H1 (cell line): Measurements from ENCODE around the gene RBM26. TPM values are rescaled to one million over a fixed set of nuclear protein-coding genes. Genes with fewer than 3 reads are reported as not detected.

Experiments
- CTCF ChIA-PET: fragments of 300-600 bp; sonication (Branson Sonifier 250); formaldehyde crosslinking; loops from one replicate; lab custom pipeline; 2021; ENCODE audit not compliant: partially characterized antibody; lab: Charles Lee
- POLR2A ChIA-PET: fragments of 300-600 bp; sonication (Branson Sonifier 250); formaldehyde crosslinking; loops from one replicate; lab custom pipeline; 2021; ENCODE audit warnings: inconsistent platforms; ENCODE audit not compliant: partially characterized antibody; lab: Charles Lee
- DNase-seq, 2 experiments: peaks; one replicate each; pipeline versions ENCODE4 v3.0.0 to v3.0.0-alpha.2; 2010 to 2022; ENCODE audit warnings: low spot score in 2 of 2, low read depth in 1 of 2, mixed read lengths in 1 of 2
- FAIRE-seq: peaks from 2 replicates; lab custom pipeline; 2011; peaks lifted over from hg19 to GRCh38; lab: Jason Lieb, UNC
- H2AFZ ChIP-seq: 2 replicates; pipeline ENCODE4 v1.8.1; 2012; ENCODE audit warnings: low read length, inconsistent platforms
- H2AK5ac ChIP-seq: 2 replicates; pipeline ENCODE4 v1.6.1; 2013; ENCODE audit warnings: low read depth, low read length
- H2BK120ac ChIP-seq: replicated peaks from 2 replicates; pipeline ENCODE3; 2013; ENCODE audit warnings: low read depth, low read length, inconsistent platforms
- H2BK12ac ChIP-seq: 2 replicates; pipeline ENCODE4 v1.6.1; 2013; ENCODE audit warnings: low read depth, low read length
- H2BK15ac ChIP-seq: 2 replicates; pipeline ENCODE4 v1.6.1; 2013; ENCODE audit warnings: low read length
- H2BK20ac ChIP-seq: 2 replicates; pipeline ENCODE4 v1.6.1; 2013; ENCODE audit warnings: low read length
- H2BK5ac ChIP-seq: 2 replicates; pipeline ENCODE4 v1.6.1; 2013; ENCODE audit warnings: low read depth, low read length
- H3K14ac ChIP-seq: 2 replicates; pipeline ENCODE4 v1.6.1; 2013; ENCODE audit warnings: inconsistent platforms; ENCODE audit not compliant: insufficient read length
- H3K18ac ChIP-seq: 2 replicates; pipeline ENCODE4 v1.6.1; 2013; ENCODE audit warnings: low read length; ENCODE audit errors: extremely low read depth
- H3K23ac ChIP-seq: 2 replicates; pipeline ENCODE4 v1.6.1; 2013; ENCODE audit warnings: inconsistent platforms; ENCODE audit not compliant: insufficient read length
- H3K23me2 ChIP-seq: 2 replicates; pipeline ENCODE4 v1.6.1; 2013; ENCODE audit warnings: low read depth, low read length
- H3K27ac ChIP-seq: 2 replicates; pipeline ENCODE4 v1.6.1; 2011; ENCODE audit warnings: low read depth, low read length, inconsistent platforms
- H3K27me3 ChIP-seq, 4 experiments: replicated peaks in 1 of 4; 1 replicate in 1 of 4; 2 replicates in 3 of 4; pipeline versions ENCODE4 v1.6.1 to v1.8.1; 2011 to 2013; ENCODE audit warnings: low read length in 3 of 4, mild to moderate bottlenecking in 3 of 4, inconsistent platforms in 2 of 4, mixed read lengths in 2 of 4, moderate library complexity in 1 of 4; ENCODE audit not compliant: control insufficient read depth in 3 of 4, insufficient read depth in 3 of 4; ENCODE audit errors: extremely low read depth in 1 of 4
- H3K36me3 ChIP-seq, 4 experiments: 2 replicates each; pipeline versions ENCODE4 v1.6.1 to v1.8.1; 2011 to 2013; ENCODE audit warnings: mild to moderate bottlenecking in 4 of 4, low read length in 3 of 4, moderate library complexity in 2 of 4, control low read depth in 1 of 4, inconsistent platforms in 1 of 4; ENCODE audit not compliant: insufficient read depth in 4 of 4, control insufficient read depth in 2 of 4
- H3K4ac ChIP-seq: replicated peaks from 2 replicates; pipeline ENCODE3; 2013; ENCODE audit warnings: low read length, low read depth, mixed read lengths, inconsistent platforms; ENCODE audit not compliant: insufficient read length
- H3K4me1 ChIP-seq, 4 experiments: replicated peaks in 1 of 4; 1 replicate in 1 of 4; 2 replicates in 3 of 4; pipeline versions ENCODE4 v1.6.1 to v1.8.1; 2011 to 2013; ENCODE audit warnings: low read length in 3 of 4, inconsistent platforms in 2 of 4, mixed read lengths in 1 of 4; ENCODE audit not compliant: insufficient read depth in 4 of 4, control insufficient read depth in 3 of 4
- H3K4me2 ChIP-seq, 2 experiments: 2 replicates each; pipeline versions ENCODE4 v1.6.1 to v1.8.1; 2011 to 2013; ENCODE audit warnings: low read depth in 2 of 2, low read length in 2 of 2, control low read depth in 1 of 2, inconsistent platforms in 1 of 2, mild to moderate bottlenecking in 1 of 2; ENCODE audit not compliant: insufficient read depth in 1 of 2
- H3K4me3 ChIP-seq, 4 experiments: fragments of 200-600, 300-600 bp in 1 of 4; sonication (generic), shearing (Covaris generic), sonication (Bioruptor Twin) in 1 of 4; 2 replicates each; pipeline versions ENCODE4 v1.5.1 to v1.8.1; 2011 to 2016; ENCODE audit warnings: low read length in 4 of 4, low read depth in 3 of 4, control low read depth in 2 of 4, inconsistent platforms in 2 of 4, mild to moderate bottlenecking in 2 of 4, mixed read lengths in 1 of 4, moderate library complexity in 1 of 4; ENCODE audit not compliant: insufficient read depth in 2 of 4; ENCODE audit errors: extremely low read depth in 1 of 4
- H3K56ac ChIP-seq: replicated peaks from 2 replicates; pipeline ENCODE3; 2013; ENCODE audit warnings: low read depth, mild to moderate bottlenecking, mixed read lengths, low read length, inconsistent platforms; ENCODE audit not compliant: insufficient read length
- H3K79me1 ChIP-seq: 2 replicates; pipeline ENCODE4 v1.6.1; 2013; ENCODE audit warnings: low read depth, low read length, control low read depth
- H3K79me2 ChIP-seq, 2 experiments: 2 replicates each; pipeline versions ENCODE4 v1.6.1 to v1.8.1; 2012 to 2013; ENCODE audit warnings: low read length in 2 of 2, mild to moderate bottlenecking in 2 of 2, inconsistent platforms in 1 of 2; ENCODE audit not compliant: insufficient read depth in 2 of 2, control insufficient read depth in 1 of 2
- H3K9ac ChIP-seq, 4 experiments: replicated peaks in 1 of 4; 1 replicate in 1 of 4; 2 replicates in 3 of 4; pipeline versions ENCODE4 v1.6.1 to v1.8.1; 2011 to 2013; ENCODE audit warnings: low read depth in 3 of 4, low read length in 3 of 4, control low read depth in 2 of 4, mild to moderate bottlenecking in 2 of 4, moderate library complexity in 2 of 4, inconsistent platforms in 1 of 4; ENCODE audit errors: extremely low read depth in 1 of 4
- H3K9me3 ChIP-seq, 2 experiments: 2 replicates each; pipeline versions ENCODE4 v1.6.1 to v1.8.1; 2012 to 2013; ENCODE audit warnings: mild to moderate bottlenecking in 2 of 2, moderate library complexity in 2 of 2, control low read depth in 1 of 2, inconsistent platforms in 1 of 2, low read depth in 1 of 2, low read length in 1 of 2, mixed read lengths in 1 of 2; ENCODE audit not compliant: insufficient read depth in 2 of 2
- H4K20me1 ChIP-seq, 2 experiments: replicated peaks in 1 of 2; 2 replicates each; pipeline versions ENCODE3 to v1.8.1; 2011 to 2013; ENCODE audit warnings: inconsistent platforms in 2 of 2, low read length in 2 of 2, mild to moderate bottlenecking in 1 of 2; ENCODE audit not compliant: insufficient read depth in 2 of 2, control insufficient read depth in 1 of 2
- H4K5ac ChIP-seq: 2 replicates; pipeline ENCODE4 v1.6.1; 2013; ENCODE audit warnings: low read length, low read depth, mixed read lengths, inconsistent platforms; ENCODE audit not compliant: insufficient read length
- H4K8ac ChIP-seq: 2 replicates; pipeline ENCODE4 v1.8.0; 2013; ENCODE audit warnings: mild to moderate bottlenecking, moderate library complexity, low read length, inconsistent platforms; ENCODE audit not compliant: insufficient read depth; ENCODE audit errors: extremely low read depth
- H4K91ac ChIP-seq: replicated peaks from 2 replicates; pipeline ENCODE3; 2013; ENCODE audit warnings: low read length, mixed read lengths, inconsistent platforms; ENCODE audit not compliant: insufficient read length
- KDM4A ChIP-seq: IDR thresholded peaks from one replicate; pipeline ENCODE4 v1.7.1; 2012; ENCODE audit warnings: low read depth, mild to moderate bottlenecking, moderate library complexity, low read length, inconsistent platforms; ENCODE audit not compliant: severe bottlenecking
- WGBS, 2 experiments: shearing (Covaris generic) in 1 of 2; methylation state at CpG; one replicate each; pipeline versions ENCODE4 v1.1.6 to v1.1.7; 2013 to 2015; ENCODE audit warnings: low lambda C conversion rate in 2 of 2, mixed read lengths in 2 of 2, inconsistent platforms in 1 of 2, low coverage in 1 of 2, missing lambda C conversion rate in 1 of 2; ENCODE audit not compliant: insufficient replicate concordance in 2 of 2, insufficient coverage in 1 of 2, insufficient read length in 1 of 2; ENCODE audit errors: extremely low coverage in 1 of 2, missing lambda C conversion rate in 1 of 2; 5-methylcytosine and 5-hydroxymethylcytosine counted together
- polyA plus RNA-seq, 7 experiments: library from polyadenylated mRNA; depleted of rRNA in 3 of 7; stranded (reverse) in 5 of 7; unstranded in 2 of 7; fragments of >200 nt in 5 of 7; fragments of 200-250 nt in 2 of 7; gene quantifications; 1 replicate in 5 of 7; 2 replicates in 1 of 7; 4 replicates in 1 of 7; pipeline versions ENCODE4 v1.2.1 to v1.2.3, GENCODE V29; 2011 to 2013; ENCODE audit warnings: missing spikeins in 2 of 7, mixed read lengths in 2 of 7
- total RNA-seq: library from RNA; stranded (reverse); fragmentation: NEBNext Ultra II Directional; extraction: Animal tissue kit (Norgen Biotek cat#: 25700); gene quantifications from 2 replicates; pipeline ENCODE4 v1.2.1, GENCODE V29; 2021

RBM26 gene
- total and polyA plus RNA-seq, 2 of the 8 experiments (the other 6 are each of a cell fraction or from before 2014, with no cell fraction given): 20.3 to 65.5 TPM

- Histone ChIP-seq H3K9me3 (no peaks in the 10 kb centered on the region), H2BK12ac (no peak overlapping the region), H3K9ac (no peak overlapping the region), H2AFZ (no peak overlapping the region), H3K4me1 (no peaks in the 10 kb centered on the region), H4K91ac (no peak overlapping the region), H3K79me2 (no peaks in the 10 kb centered on the region), H3K27me3 (no peaks in the 10 kb centered on the region), H2BK15ac (no peak overlapping the region), H3K23me2 (no peaks in the 10 kb centered on the region), H2BK5ac (no peak overlapping the region), H4K8ac (no peak overlapping the region; the same call in 1 of the 2 replicates), H3K18ac (no peak overlapping the region), H2AK5ac (no peak overlapping the region), H2BK120ac (no peak overlapping the region), H3K27ac (no peak overlapping the region), H4K5ac (no peak overlapping the region), H3K36me3 (peaks cover 5 to 78% (median 22%) of the 10 kb centered on the region in 4 experiments; a peak in 7 of 8 replicates), H3K14ac (no peak overlapping the region), H3K23ac (no peak overlapping the region), H3K4ac (no peak overlapping the region), H3K4me3 (no peak overlapping the region), H3K56ac (no peak overlapping the region), H3K4me2 (no peak overlapping the region), H4K20me1 (peaks cover 0 to 2% of the 10 kb centered on the region in 2 experiments), H2BK20ac (no peak overlapping the region)
- FAIRE-seq: no peak
- DNase-seq: no peak
- 99% methylated on average over 3 of the region's 3 CpGs; no CpG with 5 or more reads in 1 of the 2 experiments for WGBS, 2 experiments
- POLR2A ChIA-PET: no interaction called here
- TF ChIP-seq KDM4A: no peak
- TF ChIP-seq, all 59 proteins: peak for 0
- CTCF ChIA-PET: interaction anchor here (1.4 kb wide), 1 partner anchor 9 kb away, joined by 5 read pairs; no protein-coding TSS in a partner anchor
- H3K79me1 ChIP-seq: no peaks in the 10 kb centered on the region
Measured at GRCh38 chr13:79354285-79354684, 51.8 kb downstream of the RBM26 start.
